Tibial nerve (tissue), 4 donors: ENCODE results near the gene ARID3C. TPM values are rescaled to one million over a fixed set of nuclear protein-coding genes. Genes with fewer than 3 reads are reported as not detected.

Source experiments
- DNase-seq, 2 donors: peaks; one replicate each; pipeline ENCODE4 v3.0.0-alpha.2; 2019; ENCODE audit warnings: low spot score in 2 of 2
- H3K27ac ChIP-seq, 4 donors: fragments of 200-600 bp; sonication (generic) in 3 of 4; one replicate each; pipeline ENCODE4 v1.5.1; 2017 to 2019; ENCODE audit warnings: mild to moderate bottlenecking in 1 of 4
- H3K27me3 ChIP-seq, 2 donors: fragments of 200-600 bp; sonication (generic) in 1 of 2; one replicate each; pipeline versions ENCODE4 v1.5.1 to v1.6.0; 2017 to 2019
- H3K36me3 ChIP-seq, 3 donors: fragments of 200-600 bp; sonication (generic); one replicate each; pipeline ENCODE4 v1.5.1; 2018 to 2019
- H3K4me1 ChIP-seq, 4 donors: fragments of 200-600 bp; sonication (generic) in 3 of 4; one replicate each; pipeline ENCODE4 v1.5.1; 2017 to 2019
- H3K4me3 ChIP-seq, 4 donors: fragments of 200-600 bp; sonication (generic) in 3 of 4; one replicate each; pipeline ENCODE4 v1.5.1; 2017 to 2019; ENCODE audit warnings: mild to moderate bottlenecking in 1 of 4, moderate library complexity in 1 of 4
- H3K9me3 ChIP-seq, 4 donors: fragments of 200-600 bp; sonication (generic) in 3 of 4; one replicate each; pipeline ENCODE4 v1.5.1; 2017 to 2019
- EP300 ChIP-seq, 2 donors: sonication (generic); formaldehyde crosslinking; IDR thresholded peaks; one replicate each; pipeline ENCODE4 v1.6.1; 2017; ENCODE audit warnings: antibody characterized with exemption in 2 of 2, mild to moderate bottlenecking in 1 of 2
- POLR2A ChIP-seq, 2 donors: fragments of 450-650 bp; IDR thresholded peaks; one replicate each; pipeline ENCODE4 v1.6.1; 2017; ENCODE audit warnings: antibody characterized with exemption in 2 of 2, mild to moderate bottlenecking in 2 of 2, moderate library complexity in 2 of 2
- WGBS, 2 donors: methylation state at CpG; one replicate each; pipeline ENCODE4 v1.1.5; 2018; 5-methylcytosine and 5-hydroxymethylcytosine counted together
- total RNA-seq, 4 donors: library from RNA; depleted of rRNA; stranded (reverse); fragments of >200 nt; gene quantifications; one replicate each; pipeline ENCODE4 v1.1.0, GENCODE V29; 2016
- TF ChIP-seq, protein P1 (sequence below), 5 experiments: fragments of 200-600 bp in 3 of 5; fragments of 450-650 bp in 2 of 5; sonication (generic) in 3 of 5; IDR thresholded peaks; one replicate each; pipeline ENCODE4 v1.5.1; 2016 to 2019; ENCODE audit warnings: antibody characterized with exemption in 5 of 5, mild to moderate bottlenecking in 3 of 5, moderate library complexity in 2 of 5

ARID3C gene
- total RNA-seq, 4 donors from 2014 or later, result 0.30 to 2.1 (median 1.3) TPM

DNA sequence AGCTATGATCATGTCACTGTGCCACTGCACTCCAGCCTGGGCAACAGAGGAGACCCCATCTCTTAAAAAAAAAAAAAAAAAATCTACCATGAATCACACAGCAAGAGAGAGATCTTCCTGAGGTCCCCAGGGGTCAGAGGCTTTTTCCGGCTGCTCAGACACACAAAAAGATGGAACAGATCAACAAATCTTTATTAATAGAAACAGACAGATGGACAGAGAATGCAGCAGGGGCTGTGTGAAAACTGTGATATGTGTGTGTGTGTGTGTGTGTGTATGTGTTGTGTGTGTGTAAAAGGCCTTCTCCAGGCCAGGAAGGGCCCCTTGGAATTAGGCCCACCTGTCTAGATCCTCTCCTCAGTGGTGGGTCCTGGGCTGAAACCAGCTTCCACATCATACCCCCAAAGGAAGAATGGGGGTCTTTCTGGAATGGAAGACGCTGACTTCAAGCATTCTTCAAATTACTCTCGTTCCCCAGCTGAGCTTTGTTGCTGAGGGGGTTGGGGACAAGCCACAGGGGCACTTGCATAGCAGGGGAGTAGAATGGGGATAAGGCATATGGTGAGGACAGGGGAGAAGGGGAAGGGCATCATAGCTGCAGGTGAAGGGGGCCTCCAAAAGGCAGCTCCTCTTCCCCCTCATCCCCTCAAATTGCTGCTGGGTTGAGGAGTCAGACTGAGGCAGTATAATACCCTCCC is 5.8 kb upstream of the ARID3C start:
- peaks cover 0 to 14% (median 0%) of the 10 kb centered on the region in 3 donors for H3K36me3 ChIP-seq
- DNase-seq, result no peak
- H3K4me3 ChIP-seq, result no peak overlapping the region
- no peak for TF ChIP-seq EP300 (IDR thresholded peaks at IDR 0.05)
- TF ChIP-seq, protein P1, sequence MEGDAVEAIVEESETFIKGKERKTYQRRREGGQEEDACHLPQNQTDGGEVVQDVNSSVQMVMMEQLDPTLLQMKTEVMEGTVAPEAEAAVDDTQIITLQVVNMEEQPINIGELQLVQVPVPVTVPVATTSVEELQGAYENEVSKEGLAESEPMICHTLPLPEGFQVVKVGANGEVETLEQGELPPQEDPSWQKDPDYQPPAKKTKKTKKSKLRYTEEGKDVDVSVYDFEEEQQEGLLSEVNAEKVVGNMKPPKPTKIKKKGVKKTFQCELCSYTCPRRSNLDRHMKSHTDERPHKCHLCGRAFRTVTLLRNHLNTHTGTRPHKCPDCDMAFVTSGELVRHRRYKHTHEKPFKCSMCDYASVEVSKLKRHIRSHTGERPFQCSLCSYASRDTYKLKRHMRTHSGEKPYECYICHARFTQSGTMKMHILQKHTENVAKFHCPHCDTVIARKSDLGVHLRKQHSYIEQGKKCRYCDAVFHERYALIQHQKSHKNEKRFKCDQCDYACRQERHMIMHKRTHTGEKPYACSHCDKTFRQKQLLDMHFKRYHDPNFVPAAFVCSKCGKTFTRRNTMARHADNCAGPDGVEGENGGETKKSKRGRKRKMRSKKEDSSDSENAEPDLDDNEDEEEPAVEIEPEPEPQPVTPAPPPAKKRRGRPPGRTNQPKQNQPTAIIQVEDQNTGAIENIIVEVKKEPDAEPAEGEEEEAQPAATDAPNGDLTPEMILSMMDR (IDR thresholded peaks at IDR 0.05), result no peak
- no peak for TF ChIP-seq POLR2A (IDR thresholded peaks at IDR 0.05)
- H3K9me3 ChIP-seq, result no peaks in the 10 kb centered on the region
- H3K4me1 ChIP-seq, result peaks cover 0 to 58% (median 12%) of the 10 kb centered on the region in 4 donors
- H3K27ac ChIP-seq, result peak overlapping the region in 1 of 4 donors; percentile 7
- peaks cover 0 to 8% of the 10 kb centered on the region in 2 donors for H3K27me3 ChIP-seq
- 55 to 60% methylated on average over 3 of the region's 3 CpGs for WGBS, 2 donors

DNA sequence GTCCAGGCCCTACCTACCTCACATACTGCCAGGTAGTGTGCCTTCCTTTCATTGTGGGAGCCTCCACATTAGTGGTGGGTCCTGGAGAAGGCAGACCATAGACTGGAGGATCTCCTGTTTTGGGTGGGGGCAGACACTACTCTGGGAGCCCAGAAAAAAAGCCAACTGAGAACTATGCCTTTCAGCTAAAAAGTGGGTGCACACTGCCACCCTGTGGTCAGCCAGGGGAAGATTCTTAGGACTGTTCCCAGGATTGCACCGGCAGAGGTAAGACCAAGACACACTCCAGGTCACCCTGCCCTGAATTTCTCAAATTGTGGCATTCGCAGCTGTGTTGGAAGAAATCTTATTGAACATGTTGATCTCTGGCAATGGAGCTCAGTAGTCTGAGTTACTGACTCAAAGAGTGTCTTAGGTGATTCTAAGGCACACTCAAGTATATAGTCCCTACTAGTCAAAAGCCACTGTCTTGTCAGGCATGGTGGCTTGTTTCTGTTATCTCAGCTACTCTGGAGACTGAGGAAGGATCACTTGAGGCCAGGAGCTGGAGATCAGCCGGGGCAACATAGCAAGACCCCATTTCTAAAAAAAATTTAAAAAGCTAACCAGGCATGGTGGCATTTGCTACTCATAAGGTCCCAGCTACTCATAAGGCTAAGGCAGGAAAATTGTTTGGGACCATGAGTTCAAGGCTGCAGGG is 5.1 kb upstream of the ARID3C start:
- H3K27ac ChIP-seq, result no peak overlapping the region
- H3K9me3 ChIP-seq, result no peaks in the 10 kb centered on the region
- WGBS, 2 donors, result 24 to 34% methylated on average over 3 of the region's 3 CpGs
- H3K4me1 ChIP-seq, result peaks cover 0 to 64% (median 15%) of the 10 kb centered on the region in 4 donors
- TF ChIP-seq, protein P1 (IDR thresholded peaks at IDR 0.05), result peak; percentile 77 to 83 (median 82)
- TF ChIP-seq EP300 (IDR thresholded peaks at IDR 0.05) (peak in 1 of 2 donors; percentile 27), POLR2A (IDR thresholded peaks at IDR 0.05) (no peak)
- H3K4me3 ChIP-seq, result no peak overlapping the region
- H3K27me3 ChIP-seq, result peaks cover 0 to 15% of the 10 kb centered on the region in 2 donors
- DNase-seq, result peak in 1 of 2 donors; percentile 54
- peaks cover 0 to 14% (median 0%) of the 10 kb centered on the region in 3 donors for H3K36me3 ChIP-seq

DNA sequence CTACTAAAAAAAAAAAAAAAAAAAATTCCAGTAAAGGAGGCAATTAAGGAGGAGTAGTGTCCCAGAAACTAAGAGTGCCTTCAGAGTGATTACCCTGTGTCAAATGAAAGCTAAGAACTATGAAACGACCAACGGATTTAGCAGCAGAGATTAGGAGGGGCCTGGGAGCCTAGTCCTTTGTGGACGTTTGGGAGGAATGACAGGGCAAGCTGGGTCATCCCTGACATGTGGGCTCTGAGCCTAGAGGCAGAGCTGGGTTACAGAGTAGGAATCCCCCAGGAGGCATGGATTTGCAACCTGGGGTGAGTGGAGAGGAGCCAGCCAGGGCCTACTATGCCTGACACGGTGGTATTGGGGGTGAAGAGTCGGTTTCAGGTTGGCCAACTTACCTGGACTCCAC is 4.3 kb upstream of the ARID3C start:
- 40 to 46% methylated on average over 5 of the region's 5 CpGs for WGBS, 2 donors
- no peak for TF ChIP-seq EP300 (IDR thresholded peaks at IDR 0.05)
- Histone ChIP-seq H3K4me3 (no peak overlapping the region), H3K4me1 (peaks cover 0 to 64% (median 19%) of the 10 kb centered on the region in 4 donors), H3K36me3 (peaks cover 0 to 14% (median 0%) of the 10 kb centered on the region in 3 donors), H3K27me3 (peaks cover 0 to 22% of the 10 kb centered on the region in 2 donors), H3K27ac (no peak overlapping the region), H3K9me3 (no peaks in the 10 kb centered on the region)
- DNase-seq, result no peak

DNA sequence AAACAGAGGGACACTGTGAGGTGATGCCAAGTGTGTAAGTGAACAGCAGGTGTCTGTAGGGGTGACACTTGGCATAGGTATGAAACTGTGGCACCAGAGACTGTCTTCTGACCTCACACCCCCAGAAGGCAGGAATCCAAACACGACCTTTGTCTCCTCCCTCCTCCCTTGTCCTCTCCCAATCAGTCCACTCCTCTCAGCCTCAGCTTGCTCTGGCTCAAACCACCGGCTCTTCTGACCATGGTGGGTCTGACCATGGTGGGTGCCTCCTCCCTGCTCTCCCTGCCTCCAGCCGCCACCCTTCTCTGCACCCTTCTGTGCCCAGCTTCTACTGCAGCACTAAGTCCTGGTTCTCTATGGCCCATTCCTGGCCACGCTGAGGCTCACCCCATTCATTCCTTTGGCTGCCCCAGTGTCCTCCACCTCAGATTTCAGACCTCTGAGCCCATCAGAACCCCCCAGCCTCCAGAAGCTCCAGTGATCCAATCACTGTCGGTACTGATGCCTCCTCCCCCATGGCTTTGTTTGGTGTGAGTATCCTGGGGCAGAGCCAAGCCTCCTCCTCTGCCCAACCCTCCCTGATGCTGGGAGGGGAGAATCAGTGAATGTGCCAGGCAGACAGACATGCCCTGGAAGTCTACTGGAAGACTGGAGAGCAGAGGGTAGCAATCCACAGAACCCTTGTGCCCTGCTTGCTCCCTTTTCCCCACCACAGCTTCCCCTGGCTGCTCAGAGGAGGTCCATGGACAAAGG is 1.7 kb upstream of the ARID3C start:
- Histone ChIP-seq H3K27me3 (peaks cover 2 to 48% of the 10 kb centered on the region in 2 donors), H3K27ac (no peak overlapping the region), H3K36me3 (peaks cover 0 to 12% (median 0%) of the 10 kb centered on the region in 3 donors), H3K4me1 (peaks cover 0 to 51% (median 10%) of the 10 kb centered on the region in 4 donors), H3K9me3 (no peaks in the 10 kb centered on the region), H3K4me3 (no peak overlapping the region)
- no peak for TF ChIP-seq EP300 (IDR thresholded peaks at IDR 0.05)
- no peak for DNase-seq
- WGBS, 2 donors, result 21 to 29% methylated on average over 5 of the region's 5 CpGs

DNA sequence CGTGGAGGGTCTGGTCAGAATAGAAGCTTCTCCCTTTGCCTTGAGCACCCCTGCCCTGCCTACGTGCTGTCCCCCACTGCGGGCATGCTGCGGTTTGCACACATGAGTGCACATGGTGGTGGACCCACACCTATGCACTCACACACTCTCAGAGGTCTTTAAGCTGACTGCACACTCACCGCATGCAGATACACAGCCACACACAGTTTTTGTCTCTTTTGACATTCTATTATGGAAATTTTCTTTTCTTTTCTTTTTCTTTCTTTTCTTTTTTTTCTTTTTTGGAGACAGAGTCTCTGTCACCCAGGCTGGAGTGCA is 584 bp upstream of the ARID3C start:
- peaks cover 0 to 50% (median 13%) of the 10 kb centered on the region in 4 donors for H3K4me1 ChIP-seq
- no peak overlapping the region for H3K27ac ChIP-seq
- peaks cover 0 to under 1% (median 0%) of the 10 kb centered on the region in 3 donors for H3K36me3 ChIP-seq
- no peak overlapping the region for H3K4me3 ChIP-seq
- WGBS, 2 donors, result 23 to 40% methylated on average over 5 of the region's 5 CpGs
- no peaks in the 10 kb centered on the region for H3K9me3 ChIP-seq
- DNase-seq, result no peak
- TF ChIP-seq EP300 (IDR thresholded peaks at IDR 0.05) (no peak), POLR2A (IDR thresholded peaks at IDR 0.05) (no peak)
- H3K27me3 ChIP-seq, result peaks cover 2 to 59% of the 10 kb centered on the region in 2 donors

DNA sequence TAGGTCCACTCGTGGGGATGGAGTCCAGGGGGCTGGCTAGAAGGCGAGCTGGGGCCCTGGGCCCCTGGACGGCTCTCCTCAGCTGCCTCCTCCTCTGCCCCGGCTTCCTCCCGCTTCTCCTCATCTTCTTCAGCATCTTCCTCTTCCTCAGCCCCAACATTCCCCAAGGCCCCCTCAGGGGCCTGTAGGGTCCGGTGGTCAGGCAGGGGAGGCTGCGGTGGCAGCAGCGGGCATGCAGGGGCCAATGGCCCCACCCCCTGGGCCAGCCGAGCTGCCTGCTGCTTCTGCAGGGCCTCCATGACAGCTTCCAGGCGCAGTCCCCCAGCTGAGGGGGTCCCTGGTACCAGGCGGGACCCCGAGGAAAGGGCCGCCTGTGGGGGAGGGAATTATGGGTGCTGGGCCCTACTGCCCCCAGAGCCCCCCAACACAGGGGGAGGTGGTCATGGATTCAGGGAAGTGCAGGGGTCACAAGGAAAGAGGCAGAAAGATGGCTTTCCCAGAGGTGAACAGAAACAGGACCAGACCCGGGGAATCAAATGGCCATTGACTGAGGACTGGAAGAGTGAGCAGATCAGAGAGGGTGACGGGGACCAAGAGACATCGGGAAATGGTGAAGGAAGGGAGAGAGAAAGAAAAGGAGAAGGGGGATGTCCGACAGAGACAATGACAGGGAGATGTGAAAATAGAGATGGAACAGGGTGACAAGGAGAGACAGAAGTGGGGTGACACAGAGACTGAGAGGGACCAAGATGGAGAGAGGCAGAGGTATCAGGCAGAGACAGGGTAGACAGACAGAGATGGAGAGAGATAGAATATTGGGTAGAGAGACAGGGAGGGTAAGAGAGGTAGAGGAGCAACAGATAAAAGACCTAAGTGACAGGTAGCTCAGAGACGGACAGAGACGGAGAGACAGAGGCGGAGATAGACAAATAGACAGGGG is 880 bp downstream of the ARID3C start:
- 42% methylated on average over 20 of the region's 20 CpGs for WGBS, 2 donors
- no peak for DNase-seq
- no peak overlapping the region for H3K27ac ChIP-seq
- H3K4me3 ChIP-seq, result peak overlapping the region in 3 of 4 donors; percentile 1 to 53 (median 33)
- no peaks in the 10 kb centered on the region for H3K36me3 ChIP-seq
- H3K27me3 ChIP-seq, result peaks cover 2 to 74% of the 10 kb centered on the region in 2 donors
- H3K9me3 ChIP-seq, result no peaks in the 10 kb centered on the region
- TF ChIP-seq EP300 (IDR thresholded peaks at IDR 0.05) (no peak), POLR2A (IDR thresholded peaks at IDR 0.05) (no peak)
- TF ChIP-seq, protein P1 (IDR thresholded peaks at IDR 0.05), result no peak
- peaks cover 0 to 53% (median 19%) of the 10 kb centered on the region in 4 donors for H3K4me1 ChIP-seq
